IMR-90 (cell line): ENCODE data around the gene TEC. TPM values are rescaled to one million over a fixed set of nuclear protein-coding genes. Genes with fewer than 3 reads are reported as not detected.

Experiments used
- ATAC-seq: fragments of 200-7000 bp; cut with Tn5 transposase; 2 replicates; pipeline ENCODE4 v1.9.1; 2020; ENCODE audit warnings: low read depth, mild to moderate bottlenecking, moderate library complexity
- BruUV-seq: library from RNA; stranded (reverse); fragments of 400-500 nt; replicated peaks from 2 replicates; lab custom pipeline; 2021; lab: Mats Ljungman, UMichigan
- CTCF ChIA-PET: fragments of 300-600 bp; formaldehyde crosslinking; extraction: SDS; loops from one replicate; lab custom pipeline; 2021; ENCODE audit warnings: antibody characterized with exemption; lab: Yijun Ruan, JAX
- POLR2A ChIA-PET: fragments of 300-600 bp; sonication (Branson Sonifier 250); formaldehyde crosslinking; loops from one replicate; lab custom pipeline; 2022; ENCODE audit warnings: antibody characterized with exemption; ENCODE audit not compliant: unreplicated experiment; lab: Charles Lee
- DNase-seq: peaks from one replicate; pipeline ENCODE4 v3.0.0; 2013
- H2AFZ ChIP-seq: replicated peaks from 2 replicates; pipeline ENCODE3; 2013; ENCODE audit warnings: low read length, mild to moderate bottlenecking; ENCODE audit not compliant: poor library complexity
- H2AK5ac ChIP-seq: 2 replicates; pipeline ENCODE4 v1.6.1; 2013; ENCODE audit warnings: low read depth, low read length, inconsistent platforms
- H2AK9ac ChIP-seq: replicated peaks from 2 replicates; pipeline ENCODE3; 2013; ENCODE audit warnings: mild to moderate bottlenecking, low read depth, low read length, moderate library complexity; ENCODE audit not compliant: poor library complexity
- H2BK120ac ChIP-seq: 2 replicates; pipeline ENCODE4 v1.6.1; 2013; ENCODE audit warnings: low read depth, low read length, inconsistent platforms
- H2BK15ac ChIP-seq: 3 replicates; pipeline ENCODE4 v1.6.1; 2013; ENCODE audit warnings: low read depth, low read length, inconsistent platforms
- H2BK20ac ChIP-seq: 2 replicates; pipeline ENCODE4 v1.6.1; 2013; ENCODE audit warnings: low read depth, mild to moderate bottlenecking, inconsistent platforms, low read length, moderate library complexity
- H2BK5ac ChIP-seq: 2 replicates; pipeline ENCODE4 v1.6.1; 2013; ENCODE audit warnings: mild to moderate bottlenecking, low read depth, low read length, inconsistent platforms; ENCODE audit not compliant: poor library complexity, severe bottlenecking
- H3K14ac ChIP-seq: replicated peaks from 2 replicates; pipeline ENCODE4 v1.6.1; 2013; ENCODE audit warnings: low read depth, low read length, inconsistent platforms
- H3K18ac ChIP-seq: 2 replicates; pipeline ENCODE4 v1.6.1; 2013; ENCODE audit warnings: low read depth, low read length, control low read depth
- H3K23ac ChIP-seq: 2 replicates; pipeline ENCODE4 v1.6.1; 2013; ENCODE audit warnings: low read depth, low read length, inconsistent platforms
- H3K27ac ChIP-seq: 2 replicates; pipeline ENCODE4 v1.5.1; 2013; ENCODE audit warnings: mild to moderate bottlenecking, control low read depth, low read length; ENCODE audit not compliant: insufficient read depth
- H3K27me3 ChIP-seq: 2 replicates; pipeline ENCODE4 v1.6.1; 2013; ENCODE audit warnings: low read length; ENCODE audit not compliant: control insufficient read depth, insufficient read depth
- H3K36me3 ChIP-seq: 2 replicates; pipeline ENCODE4 v1.6.1; 2013; ENCODE audit warnings: low read length, mixed read lengths; ENCODE audit not compliant: control insufficient read depth, insufficient read depth
- H3K4ac ChIP-seq: 2 replicates; pipeline ENCODE4 v1.6.1; 2013; ENCODE audit warnings: low read depth, low read length, inconsistent platforms
- H3K4me1 ChIP-seq: 2 replicates; pipeline ENCODE4 v1.6.1; 2013; ENCODE audit warnings: low read length, mixed read lengths; ENCODE audit not compliant: control insufficient read depth, insufficient read depth
- H3K4me2 ChIP-seq: 2 replicates; pipeline ENCODE4 v1.6.1; 2013; ENCODE audit warnings: low read depth, mild to moderate bottlenecking, control low read depth, low read length, moderate library complexity
- H3K4me3 ChIP-seq: 2 replicates; pipeline ENCODE4 v1.5.1; 2013; ENCODE audit warnings: low read depth, mild to moderate bottlenecking, control low read depth, low read length, moderate library complexity; ENCODE audit not compliant: insufficient read depth
- H3K56ac ChIP-seq: 2 replicates; pipeline ENCODE4 v1.6.1; 2013; ENCODE audit warnings: low read length, inconsistent platforms; ENCODE audit not compliant: insufficient read depth; ENCODE audit errors: extremely low read depth
- H3K79me1 ChIP-seq, 2 experiments: 2 replicates each; pipeline ENCODE4 v1.6.1; 2013; ENCODE audit warnings: low read length in 2 of 2, inconsistent platforms in 1 of 2, low read depth in 1 of 2
- H3K9ac ChIP-seq: 2 replicates; pipeline ENCODE4 v1.6.1; 2013; ENCODE audit warnings: low read depth, low read length, control low read depth
- H3K9me1 ChIP-seq: 2 replicates; pipeline ENCODE4 v1.6.1; 2013; ENCODE audit warnings: low read length, inconsistent platforms; ENCODE audit not compliant: insufficient read depth
- H3K9me3 ChIP-seq: 2 replicates; pipeline ENCODE4 v1.6.1; 2013; ENCODE audit warnings: low read length; ENCODE audit not compliant: control insufficient read depth, insufficient read depth
- H4K20me1 ChIP-seq: 2 replicates; pipeline ENCODE4 v1.6.1; 2013; ENCODE audit warnings: low read length, inconsistent platforms; ENCODE audit not compliant: insufficient read depth
- H4K5ac ChIP-seq: 2 replicates; pipeline ENCODE4 v1.6.1; 2013; ENCODE audit warnings: mild to moderate bottlenecking, low read depth, low read length, control low read depth
- H4K8ac ChIP-seq, 2 experiments: 2 replicates each; pipeline ENCODE4 v1.6.1; 2013; ENCODE audit warnings: low read depth in 2 of 2, low read length in 2 of 2, control low read depth in 1 of 2, inconsistent platforms in 1 of 2
- H4K91ac ChIP-seq: 2 replicates; pipeline ENCODE4 v1.6.1; 2013; ENCODE audit warnings: low read depth, low read length, inconsistent platforms; ENCODE audit not compliant: insufficient read depth
- FOS ChIP-seq: fragments of 150-350 bp; IDR thresholded peaks from 2 replicates; pipeline ENCODE4 v1.6.1; 2016; ENCODE audit warnings: low read depth, low read length
- MAFK ChIP-seq: IDR thresholded peaks from 2 replicates; pipeline ENCODE4 v1.6.1; 2012; ENCODE audit warnings: low read depth, low read length, improper control_type of control experiment
- NFE2L2 ChIP-seq: fragments of 150-350 bp; IDR thresholded peaks from 2 replicates; pipeline ENCODE4 v1.6.1; 2016; ENCODE audit warnings: low read depth, mild to moderate bottlenecking, low read length
- RCOR1 ChIP-seq: IDR thresholded peaks from 2 replicates; pipeline ENCODE4 v1.6.1; 2012; ENCODE audit warnings: mild to moderate bottlenecking, low read length, improper control_type of control experiment; ENCODE audit not compliant: insufficient replicate concordance
- SMC3 ChIP-seq: fragments of 150-350 bp; IDR thresholded peaks from 2 replicates; pipeline ENCODE4 v1.6.1; 2016; ENCODE audit warnings: low read depth, mild to moderate bottlenecking, antibody characterized with exemption, low read length, moderate library complexity
- WGBS, 2 experiments: methylation state at CpG; one replicate each; pipeline versions ENCODE4 v1.1.5 to v1.1.7; 2013; ENCODE audit warnings: missing lambda C conversion rate in 2 of 2; ENCODE audit not compliant: insufficient read length in 1 of 2; ENCODE audit errors: extremely low coverage in 2 of 2; 5-methylcytosine and 5-hydroxymethylcytosine counted together
- dilution Hi-C: fragments of 300-500 bp; cut with HindIII; formaldehyde crosslinking; loops from one replicate; pipeline ENCODE4 v1.14.3; 2018; ENCODE audit warnings: low sequenced_read_pairs; ENCODE audit not compliant: unreplicated experiment
- in situ Hi-C: fragments of 300-500 bp; cut with MboI; formaldehyde crosslinking; loops from 3 replicates; pipeline ENCODE4 v1.14.3; 2019; ENCODE audit warnings: low sequenced_read_pairs, inconsistent platforms, mixed read lengths
- intact Hi-C: fragments of 100-400 bp; cut with micrococcal nuclease; formaldehyde crosslinking; loops from 2 replicates; pipeline ENCODE4 v1.10.0; 2022
- polyA plus RNA-seq, 3 experiments: library from polyadenylated mRNA; depleted of rRNA; stranded (reverse); fragments of >200 nt; gene quantifications; 2 replicates each; pipeline ENCODE4 v1.2.3, GENCODE V29; 2012; ENCODE audit warnings: low replicate concordance in 1 of 3
- total RNA-seq: library from RNA; depleted of rRNA; stranded (reverse); fragments of >200 nt; gene quantifications from 2 replicates; pipeline ENCODE4 v1.2.3, GENCODE V29; 2012

TEC gene
- total and polyA plus RNA-seq, 2 of the 4 experiments (the other 2 are of a cell fraction) = 0.39 to 0.54 TPM

GRCh38 chr4:48173056-48173991 is 96.3 kb downstream of the TEC start:
- H3K79me1 ChIP-seq = no peaks in the 10 kb centered on the region
- H2BK120ac ChIP-seq = peak overlapping the region; percentile 95
- peak overlapping the region; percentile 91 for H4K91ac ChIP-seq
- H2BK15ac ChIP-seq = peak overlapping the region; percentile 43; the same call in 2 of the 3 replicates
- ChIA-PET POLR2A (no interaction called here), CTCF (interaction anchor here (0.5 to 1.1 kb wide), 4 partner anchors 9 to 663 kb away, joined by 3 read pairs; no protein-coding TSS in a partner anchor)
- 0 out of 2 replicates have a peak overlapping the region, but pooled peaks have one; percentile 37 for H3K9ac ChIP-seq
- H3K4me2 ChIP-seq = peak overlapping the region; percentile 65; the same call in 1 of the 2 replicates
- peak overlapping the region; percentile 10 for H3K14ac ChIP-seq
- in situ Hi-C loops (no loop called here), intact Hi-C loops (no loop called here), dilution Hi-C loops (no loop called here)
- H2AK9ac ChIP-seq = peak overlapping the region; percentile 42
- H4K5ac ChIP-seq = peak overlapping the region; percentile 83
- no peaks in the 10 kb centered on the region for H3K36me3 ChIP-seq
- H3K4me3 ChIP-seq = no peak overlapping the region
- peak overlapping the region; percentile 95 for H3K27ac ChIP-seq
- peaks cover 7% of the 10 kb centered on the region; the same call in 1 of the 2 replicates for H3K9me1 ChIP-seq
- H3K9me3 ChIP-seq = peaks cover 2% of the 10 kb centered on the region; the same call in 1 of the 2 replicates
- WGBS, 2 experiments = 100% methylated on average over 3 of the region's 6 CpGs; no CpG with 5 or more reads in 1 of the 2 experiments
- no peaks in the 10 kb centered on the region for H3K27me3 ChIP-seq
- peak overlapping the region; percentile 94 for H3K18ac ChIP-seq
- ATAC-seq (peak; percentile 95), DNase-seq (peak; percentile 90)
- H4K8ac ChIP-seq = peak overlapping the region; percentile 28 to 90; a peak in 3 of 4 replicates
- peak overlapping the region; percentile 71; the same call in 1 of the 2 replicates for H2AK5ac ChIP-seq
- H3K4ac ChIP-seq = peak overlapping the region; percentile 91
- H2BK5ac ChIP-seq = peak overlapping the region; percentile 97
- peak overlapping the region; percentile 70; the same call in 1 of the 2 replicates for H3K56ac ChIP-seq
- TF ChIP-seq NFE2L2 = peak; percentile 96
- no peak for TF ChIP-seq SMC3
- peak; percentile 66 for TF ChIP-seq MAFK
- peak; percentile 65; the same call in 1 of the 2 replicates for TF ChIP-seq FOS
- no peak for TF ChIP-seq RCOR1
- no TSS peak for BruUV-seq
- peak overlapping the region; percentile 75 for H3K23ac ChIP-seq
- peak overlapping the region; percentile 94 for H2BK20ac ChIP-seq
- peak overlapping the region; percentile 60 for H2AFZ ChIP-seq
- H3K4me1 ChIP-seq = peaks cover 10% of the 10 kb centered on the region
- no peaks in the 10 kb centered on the region for H4K20me1 ChIP-seq
